Hepatocyte (in vitro differentiated cells): ENCODE data around the gene CIAO2B. TPM values are rescaled to one million over a fixed set of nuclear protein-coding genes. Genes with fewer than 3 reads are reported as not detected.

ENCODE experiments used
- DNase-seq: peaks from one replicate; pipeline ENCODE4 v3.0.0-alpha.2; 2016; ENCODE audit warnings: low spot score
- H2AFZ ChIP-seq: fragments of 200-600 bp; sonication (generic); 2 replicates; pipeline ENCODE4 v1.6.0; 2016; ENCODE audit warnings: antibody characterized with exemption, mild to moderate bottlenecking
- H3K27ac ChIP-seq: fragments of 200-600 bp; sonication (generic); 2 replicates; pipeline ENCODE4 v1.5.1; 2016; ENCODE audit warnings: mild to moderate bottlenecking
- H3K27me3 ChIP-seq: fragments of 200-600 bp; sonication (generic); 2 replicates; pipeline ENCODE4 v1.6.1; 2016
- H3K36me3 ChIP-seq: fragments of 200-600 bp; sonication (generic); replicated peaks from 2 replicates; pipeline ENCODE4 v1.5.1; 2016; ENCODE audit warnings: low read depth; ENCODE audit not compliant: insufficient read depth
- H3K4me1 ChIP-seq: fragments of 200-600 bp; sonication (generic); 2 replicates; pipeline ENCODE4 v1.5.1; 2016; ENCODE audit warnings: mild to moderate bottlenecking, moderate library complexity; ENCODE audit not compliant: insufficient read depth
- H3K4me2 ChIP-seq: fragments of 200-600 bp; sonication (generic); 2 replicates; pipeline ENCODE4 v1.6.0; 2016
- H3K4me3 ChIP-seq: fragments of 200-600 bp; sonication (generic); 2 replicates; pipeline ENCODE4 v1.5.1; 2016; ENCODE audit warnings: mild to moderate bottlenecking
- H3K79me2 ChIP-seq: fragments of 200-600 bp; sonication (generic); 2 replicates; pipeline ENCODE4 v1.6.0; 2017; ENCODE audit warnings: mild to moderate bottlenecking
- H3K9me2 ChIP-seq: fragments of 200-600 bp; sonication (generic); replicated peaks from 2 replicates; pipeline ENCODE4 v1.6.0; 2017; ENCODE audit warnings: mild to moderate bottlenecking; ENCODE audit not compliant: insufficient read depth
- H3K9me3 ChIP-seq: fragments of 200-600 bp; sonication (generic); 2 replicates; pipeline ENCODE4 v1.5.1; 2016; ENCODE audit warnings: low read depth, mild to moderate bottlenecking
- H4K20me1 ChIP-seq: fragments of 200-600 bp; sonication (generic); 2 replicates; pipeline ENCODE4 v1.6.0; 2016; ENCODE audit warnings: mild to moderate bottlenecking; ENCODE audit not compliant: insufficient read depth, poor library complexity, severe bottlenecking
- EZH2 ChIP-seq: fragments of 200-600 bp; sonication (generic); IDR thresholded peaks from 2 replicates; pipeline ENCODE4 v1.6.1; 2016; ENCODE audit warnings: antibody characterized with exemption, mild to moderate bottlenecking, borderline replicate concordance
- EZH2phosphoT487 ChIP-seq: fragments of 200-600 bp; sonication (generic); IDR thresholded peaks from one replicate; pipeline ENCODE4 v1.6.1; 2018; ENCODE audit warnings: antibody characterized with exemption, mild to moderate bottlenecking, low read depth, moderate library complexity; ENCODE audit not compliant: unreplicated experiment, severe bottlenecking
- WGBS: methylation state at CpG from one replicate; pipeline ENCODE4 v1.1.6; 2016; ENCODE audit warnings: low lambda C conversion rate; ENCODE audit errors: missing lambda C conversion rate; 5-methylcytosine and 5-hydroxymethylcytosine counted together
- polyA plus RNA-seq: library from polyadenylated mRNA; unstranded; fragments of >200 nt; fragmentation: Nextera tagmentation; extraction: Ambion mirVana; gene quantifications from 2 replicates; pipeline ENCODE4 v1.2.1, GENCODE V29; 2016
- total RNA-seq: library from RNA; depleted of rRNA; stranded (reverse); fragments of >200 nt; gene quantifications from 2 replicates; pipeline ENCODE4 v1.2.3, GENCODE V29; 2014
- TF ChIP-seq, protein P1 (sequence below): fragments of 200-600 bp; sonication (generic); IDR thresholded peaks from 2 replicates; pipeline ENCODE4 v1.5.1; 2016; ENCODE audit warnings: antibody characterized with exemption, mild to moderate bottlenecking; ENCODE audit not compliant: poor library complexity

The CIAO2B gene
- total and polyA plus RNA-seq, 2 experiments from 2014 or later: 131 to 147 TPM

DNA sequence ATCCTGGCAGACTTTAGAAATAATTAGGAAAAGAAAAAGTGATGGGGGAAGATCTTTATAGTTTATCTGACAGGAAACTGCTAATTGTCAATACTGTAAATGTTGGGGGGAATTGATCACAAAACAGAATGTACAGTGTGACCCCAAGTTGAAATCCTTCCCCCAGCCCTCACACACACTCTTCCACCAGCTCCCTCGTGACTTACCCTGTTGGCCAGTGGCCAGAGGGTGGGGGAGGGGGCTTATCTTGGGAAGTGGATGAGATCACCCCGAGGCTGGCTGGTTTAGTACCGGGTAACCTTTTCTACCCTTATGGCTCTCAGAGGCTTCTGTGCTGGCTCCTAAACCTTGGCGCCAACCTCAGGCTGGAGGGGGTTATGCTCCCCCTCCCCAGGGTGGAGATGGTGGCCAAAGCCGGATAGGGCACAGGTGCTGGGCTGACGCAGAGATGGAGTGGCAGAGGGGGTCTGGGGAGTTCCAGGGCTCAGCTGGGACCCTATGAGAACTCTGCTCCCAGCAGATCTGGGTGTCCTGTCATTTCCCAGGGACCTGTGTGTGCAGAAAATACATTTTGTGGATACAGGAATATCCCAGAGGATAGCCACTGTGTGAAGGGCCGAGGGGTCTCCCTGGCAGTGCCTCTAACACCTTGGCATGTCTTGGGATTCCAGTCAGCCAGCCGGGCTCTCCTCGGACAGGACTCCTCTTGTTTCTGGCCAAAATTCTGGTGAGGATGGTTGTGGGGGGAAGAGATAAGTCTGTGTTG, 34.1 kb downstream of the CIAO2B start:
- Histone ChIP-seq H3K9me2 (no peaks in the 10 kb centered on the region), H3K27ac (peak overlapping the region; percentile 92), H3K79me2 (no peaks in the 10 kb centered on the region), H3K9me3 (no peaks in the 10 kb centered on the region), H3K4me1 (peaks cover 47% of the 10 kb centered on the region), H2AFZ (peak overlapping the region; percentile 2), H4K20me1 (no peaks in the 10 kb centered on the region), H3K4me2 (peak overlapping the region; percentile 26), H3K36me3 (no peaks in the 10 kb centered on the region), H3K27me3 (no peaks in the 10 kb centered on the region), H3K4me3 (no peak overlapping the region)
- DNase-seq: peak; percentile 92
- no peak for TF ChIP-seq EZH2
- TF ChIP-seq, protein P1, sequence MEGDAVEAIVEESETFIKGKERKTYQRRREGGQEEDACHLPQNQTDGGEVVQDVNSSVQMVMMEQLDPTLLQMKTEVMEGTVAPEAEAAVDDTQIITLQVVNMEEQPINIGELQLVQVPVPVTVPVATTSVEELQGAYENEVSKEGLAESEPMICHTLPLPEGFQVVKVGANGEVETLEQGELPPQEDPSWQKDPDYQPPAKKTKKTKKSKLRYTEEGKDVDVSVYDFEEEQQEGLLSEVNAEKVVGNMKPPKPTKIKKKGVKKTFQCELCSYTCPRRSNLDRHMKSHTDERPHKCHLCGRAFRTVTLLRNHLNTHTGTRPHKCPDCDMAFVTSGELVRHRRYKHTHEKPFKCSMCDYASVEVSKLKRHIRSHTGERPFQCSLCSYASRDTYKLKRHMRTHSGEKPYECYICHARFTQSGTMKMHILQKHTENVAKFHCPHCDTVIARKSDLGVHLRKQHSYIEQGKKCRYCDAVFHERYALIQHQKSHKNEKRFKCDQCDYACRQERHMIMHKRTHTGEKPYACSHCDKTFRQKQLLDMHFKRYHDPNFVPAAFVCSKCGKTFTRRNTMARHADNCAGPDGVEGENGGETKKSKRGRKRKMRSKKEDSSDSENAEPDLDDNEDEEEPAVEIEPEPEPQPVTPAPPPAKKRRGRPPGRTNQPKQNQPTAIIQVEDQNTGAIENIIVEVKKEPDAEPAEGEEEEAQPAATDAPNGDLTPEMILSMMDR: no peak
- TF ChIP-seq EZH2phosphoT487: no peak
- WGBS: 33% methylated on average over 9 of the region's 9 CpGs

DNA sequence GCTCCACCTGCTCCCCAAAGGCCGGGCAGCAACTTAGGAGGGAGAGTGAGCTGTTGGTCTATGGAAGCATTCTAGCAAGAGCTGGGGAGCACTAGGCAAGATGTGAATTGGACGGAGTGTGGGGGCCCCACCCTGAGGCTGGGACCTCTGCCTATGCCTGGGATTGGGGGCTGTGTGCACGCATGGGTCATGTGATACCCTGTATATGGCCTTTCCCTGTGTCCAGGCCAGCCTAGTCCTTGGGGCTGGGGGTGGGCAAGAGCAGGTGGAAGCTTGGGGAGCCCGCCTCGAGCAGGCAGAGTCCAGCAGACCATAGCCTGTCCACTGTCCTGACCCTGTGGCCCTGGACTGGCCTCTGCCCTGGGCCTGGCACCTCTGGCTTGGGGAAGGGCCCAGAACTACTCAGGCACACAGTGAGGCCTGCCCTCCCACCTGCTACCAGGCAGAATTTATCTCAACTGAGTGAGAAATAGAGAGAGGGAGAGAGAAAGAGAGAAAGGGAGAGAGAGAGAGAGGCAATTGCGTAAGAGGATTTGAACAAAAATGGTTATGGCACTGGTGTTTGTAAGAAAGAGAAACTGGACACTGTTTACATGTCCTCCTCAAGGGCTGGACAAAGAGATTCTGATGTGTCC, 34.8 kb downstream of the CIAO2B start:
- Histone ChIP-seq H3K27me3 (no peaks in the 10 kb centered on the region), H3K9me3 (no peaks in the 10 kb centered on the region), H4K20me1 (no peaks in the 10 kb centered on the region), H3K4me1 (peaks cover 40% of the 10 kb centered on the region), H3K4me2 (peak overlapping the region; percentile 26), H3K9me2 (no peaks in the 10 kb centered on the region), H3K79me2 (no peaks in the 10 kb centered on the region), H3K36me3 (no peaks in the 10 kb centered on the region), H3K4me3 (no peak overlapping the region), H3K27ac (peak overlapping the region; percentile 92), H2AFZ (peak overlapping the region; percentile 2)
- no peak for DNase-seq
- 86% methylated on average over 6 of the region's 6 CpGs for WGBS
- TF ChIP-seq EZH2 (no peak), EZH2phosphoT487 (no peak)
- TF ChIP-seq, protein P1: no peak

DNA sequence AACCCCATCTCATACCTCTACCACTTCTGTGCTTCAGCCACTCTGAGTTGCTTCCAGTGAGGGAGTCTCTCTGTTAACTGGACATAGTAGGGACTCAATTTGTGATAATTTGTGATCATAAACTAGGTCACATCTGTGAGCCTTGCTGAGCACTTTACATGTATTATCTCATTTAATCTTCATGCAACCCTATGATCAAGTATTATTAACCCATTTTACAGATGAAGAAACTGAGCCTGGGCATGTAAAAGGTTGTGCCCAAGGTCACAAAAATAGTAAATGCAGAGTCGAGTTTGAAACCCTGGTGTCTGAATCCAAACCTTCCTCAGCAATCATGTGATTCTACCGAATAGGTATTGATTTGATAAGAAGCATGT, 35.3 kb downstream of the CIAO2B start:
- H3K27ac ChIP-seq: peak overlapping the region; percentile 92
- no peaks in the 10 kb centered on the region for H3K27me3 ChIP-seq
- WGBS: 95% methylated on average over 2 of the region's 2 CpGs
- no peaks in the 10 kb centered on the region for H3K9me3 ChIP-seq
- no peak overlapping the region for H3K4me2 ChIP-seq
- H2AFZ ChIP-seq: no peak overlapping the region
- no peaks in the 10 kb centered on the region for H4K20me1 ChIP-seq
- peaks cover 35% of the 10 kb centered on the region for H3K4me1 ChIP-seq
- H3K4me3 ChIP-seq: no peak overlapping the region
- no peaks in the 10 kb centered on the region for H3K9me2 ChIP-seq
- no peaks in the 10 kb centered on the region for H3K36me3 ChIP-seq
- DNase-seq: no peak
- no peak for TF ChIP-seq EZH2phosphoT487
- TF ChIP-seq, protein P1: no peak
- no peak for TF ChIP-seq EZH2
- H3K79me2 ChIP-seq: no peaks in the 10 kb centered on the region
